ENCODE results near the gene ZNF787.

- no peak for TF ChIP-seq CTCF (conservative IDR thresholded peaks at IDR 0.05; ENCODE audit: low read depth, low read length)
- no peak for TF ChIP-seq EZH2 (IDR thresholded peaks at IDR 0.05; ENCODE audit: low read length, unreplicated experiment)
- TF ChIP-seq EZH2phosphoT487 (IDR thresholded peaks at IDR 0.05; ENCODE audit: borderline replicate concordance, low read length), result no peak
These were observed 13.5 kb upstream of the ZNF787 start for GRCh38 chr19:56134654-56134921.

All from PC-3 (cell line).